HEK293 (cell line): Measurements from ENCODE around the gene KRTAP5-1.
A peak's percentile ranks its signal among the peaks of the same experiment; 100 is the strongest.

Experiments used
- CTCF ChIA-PET: fragments of 350-600 bp; formaldehyde crosslinking; extraction: SDS; loops from one replicate; lab custom pipeline; 2021; ENCODE audit warnings: antibody characterized with exemption; lab: Yijun Ruan, JAX
- POLR2A ChIA-PET: fragments of 300-600 bp; formaldehyde crosslinking; extraction: SDS; loops from one replicate; lab custom pipeline; 2020; ENCODE audit warnings: antibody characterized with exemption, inconsistent platforms; lab: Yijun Ruan, JAX
- H3K27ac ChIP-seq: fragments of 200-500 bp; sonication (Bioruptor generic); 2 replicates; pipeline ENCODE4 v1.5.1; 2014; ENCODE audit warnings: low read depth, low read length, control low read depth, inconsistent platforms; ENCODE audit errors: extremely low read depth
- H3K36me3 ChIP-seq, 2 experiments: fragments of 200-500 bp in 1 of 2; sonication (Bioruptor generic) in 1 of 2; 1 replicate in 1 of 2; 2 replicates in 1 of 2; pipeline ENCODE4 v1.5.1; 2014 to 2017; ENCODE audit warnings: inconsistent platforms in 2 of 2, low read length in 2 of 2; ENCODE audit not compliant: control insufficient read depth in 2 of 2, insufficient read depth in 1 of 2
- H3K4me1 ChIP-seq: fragments of 200-500 bp; sonication (Bioruptor generic); 2 replicates; pipeline ENCODE4 v1.5.1; 2014; ENCODE audit warnings: mild to moderate bottlenecking, low read length, inconsistent platforms; ENCODE audit not compliant: control insufficient read depth, insufficient read depth
- H3K4me3 ChIP-seq: 2 replicates; pipeline ENCODE4 v1.5.1; 2011; ENCODE audit warnings: low read depth, mild to moderate bottlenecking, control low read depth, low read length, moderate library complexity
- H3K9me3 ChIP-seq: fragments of 200-500 bp; sonication (Bioruptor generic); 2 replicates; pipeline ENCODE4 v1.5.1; 2014; ENCODE audit warnings: low read depth, low read length, inconsistent platforms; ENCODE audit not compliant: control insufficient read depth, insufficient read depth
- CTCF ChIP-seq: fragments of 450-650 bp; formaldehyde crosslinking; IDR thresholded peaks from 2 replicates; pipeline ENCODE4 v1.5.1; 2016; ENCODE audit warnings: missing biosample characterization, missing genetic modification characterization
- GLIS2 ChIP-seq: fragments of 450-650 bp; formaldehyde crosslinking; IDR thresholded peaks from 2 replicates; pipeline ENCODE4 v1.5.1; 2016; ENCODE audit warnings: missing biosample characterization, missing genetic modification characterization
- RBAK ChIP-seq: fragments of 450-650 bp; formaldehyde crosslinking; IDR thresholded peaks from 2 replicates; pipeline ENCODE4 v1.5.1; 2016; ENCODE audit warnings: missing biosample characterization, missing genetic modification characterization
- ZBTB1 ChIP-seq: fragments of 450-650 bp; formaldehyde crosslinking; IDR thresholded peaks from 2 replicates; pipeline ENCODE4 v1.5.1; 2016; ENCODE audit warnings: missing biosample characterization, missing genetic modification characterization
- ZBTB11 ChIP-seq: fragments of 450-650 bp; formaldehyde crosslinking; conservative IDR thresholded peaks from 2 replicates; pipeline ENCODE4 v1.5.1; 2016; ENCODE audit warnings: low read depth, missing biosample characterization, missing genetic modification characterization
- ZIC2 ChIP-seq: fragments of 450-650 bp; formaldehyde crosslinking; IDR thresholded peaks from 2 replicates; pipeline ENCODE4 v1.5.1; 2016; ENCODE audit warnings: missing biosample characterization, missing genetic modification characterization
- ZNF266 ChIP-seq: fragments of 450-650 bp; formaldehyde crosslinking; IDR thresholded peaks from 2 replicates; pipeline ENCODE4 v1.5.1; 2016; ENCODE audit warnings: missing biosample characterization, missing genetic modification characterization, low read depth
- ZNF350 ChIP-seq: fragments of 450-650 bp; formaldehyde crosslinking; IDR thresholded peaks from 2 replicates; pipeline ENCODE4 v1.5.0; 2017; ENCODE audit warnings: missing biosample characterization, mild to moderate bottlenecking, missing genetic modification characterization
- ZNF398 ChIP-seq: fragments of 450-650 bp; formaldehyde crosslinking; IDR thresholded peaks from 2 replicates; pipeline ENCODE4 v1.5.1; 2017; ENCODE audit warnings: missing biosample characterization, missing genetic modification characterization
- ZNF621 ChIP-seq: fragments of 450-650 bp; formaldehyde crosslinking; IDR thresholded peaks from 2 replicates; pipeline ENCODE4 v1.5.1; 2017; ENCODE audit warnings: missing biosample characterization, missing genetic modification characterization
- ZNF664 ChIP-seq: fragments of 450-650 bp; formaldehyde crosslinking; IDR thresholded peaks from 2 replicates; pipeline ENCODE4 v1.5.1; 2016; ENCODE audit warnings: missing biosample characterization, missing genetic modification characterization

Gene KRTAP5-1

GRCh38 chr11:1553808-1554594, 31.1 kb downstream of the KRTAP5-1 start (continued):
- TF ChIP-seq ZNF664 (no peak), ZNF266 (tag by site-specific recombination) (no peak), ZBTB11 (no peak), ZNF621 (no peak), ZNF398 (no peak), GLIS2 (tag by site-specific recombination) (peak; percentile 64; the same call in 1 of the 2 replicates), RBAK (tag by site-specific recombination) (no peak), CTCF (tag by site-specific recombination) (no peak), ZNF350 (tag by site-specific recombination) (no peak)

- H3K36me3 ChIP-seq, result no peaks in the 10 kb centered on the region
- CTCF ChIA-PET, result interaction anchor here (0.7 to 1.9 kb wide), 4 partner anchors 18 to 284 kb away, joined by 3 to 7 read pairs (median 4); no protein-coding TSS in a partner anchor
- TF ChIP-seq ZBTB1 (tag by site-specific recombination), result no peak
- TF ChIP-seq ZIC2, result peak; percentile 24; the same call in 1 of the 2 replicates
- TF ChIP-seq, all 188 proteins: peak for 1
Measured at GRCh38 chr11:1549338-1550330, 35.4 kb downstream of the KRTAP5-1 start.

More at GRCh38 chr11:1549338-1550330, 35.4 kb downstream of the KRTAP5-1 start:
- no peak overlapping the region for H3K4me3 ChIP-seq
- no peaks in the 10 kb centered on the region for H3K9me3 ChIP-seq
- H3K27ac ChIP-seq, result no peak overlapping the region
- POLR2A ChIA-PET, result interaction anchor here (1.1 kb wide), 1 partner anchor 15 kb away, joined by 4 read pairs; no protein-coding TSS in a partner anchor
- peaks cover 3% of the 10 kb centered on the region; the same call in 1 of the 2 replicates for H3K4me1 ChIP-seq
